ENCODE results near the gene ENDOG.

Gene ENDOG

GRCh38 chr9:128802482-128802881 lies 15.8 kb upstream of the ENDOG start:
- no peak for DNase-seq

- DNase-seq, result no peak
Measured at GRCh38 chr9:128805661-128806060, 12.6 kb upstream of the ENDOG start.

GRCh38 chr9:128807827-128808226 lies 10.5 kb upstream of the ENDOG start:
- DNase-seq, result no peak

GRCh38 chr9:128808543-128808942 lies 9.8 kb upstream of the ENDOG start:
- DNase-seq, result no peak

- DNase-seq, result no peak
Measured at GRCh38 chr9:128809036-128809599, 9.2 kb upstream of the ENDOG start.

GRCh38 chr9:128809831-128810230 lies 8.5 kb upstream of the ENDOG start:
- no peak for DNase-seq

GRCh38 chr9:128810873-128811272 lies 7.4 kb upstream of the ENDOG start:
- DNase-seq, result no peak

GRCh38 chr9:128818839-128819715 lies 777 bp downstream of the ENDOG start:
- DNase-seq, result peak; percentile 47

GRCh38 chr9:128819716-128820664 lies 1.7 kb downstream of the ENDOG start:
- no peak for DNase-seq

- DNase-seq, result no peak
Measured at GRCh38 chr9:128820665-128821583, 2.6 kb downstream of the ENDOG start.

GRCh38 chr9:128821584-128822406 lies 3.5 kb downstream of the ENDOG start:
- no peak for DNase-seq

- no peak for DNase-seq
Measured at GRCh38 chr9:128822407-128823042, 4.2 kb downstream of the ENDOG start.

GRCh38 chr9:128823362-128823902 lies 5.1 kb downstream of the ENDOG start:
- DNase-seq, result no peak

GRCh38 chr9:128823903-128824406 lies 5.7 kb downstream of the ENDOG start:
- no peak for DNase-seq

GRCh38 chr9:128824911-128825310 lies 6.6 kb downstream of the ENDOG start:
- DNase-seq, result no peak

GRCh38 chr9:128825923-128826700 lies 7.8 kb downstream of the ENDOG start:
- no peak for DNase-seq

GRCh38 chr9:128828267-128828666 lies 10.0 kb downstream of the ENDOG start:
- no peak for DNase-seq

- no peak for DNase-seq
Measured at GRCh38 chr9:128828719-128829452, 10.6 kb downstream of the ENDOG start.
